HCT116 (cell line): ENCODE results near the gene CELF2. TPM values are rescaled to one million over a fixed set of nuclear protein-coding genes. Genes with fewer than 3 reads are reported as not detected.

Experiments
- ATAC-seq: fragments of 200-7000 bp; cut with Tn5 transposase; 2 replicates; pipeline ENCODE4 v1.9.1; 2020; ENCODE audit warnings: mild to moderate bottlenecking, moderate library complexity
- BruUV-seq: library from RNA; stranded (reverse); fragments of 400-500 nt; replicated peaks from 2 replicates; lab custom pipeline; 2021; lab: Mats Ljungman, UMichigan
- CTCF ChIA-PET: fragments of 300-600 bp; sonication (Branson Sonifier 250); formaldehyde crosslinking; loops from one replicate; lab custom pipeline; 2021; ENCODE audit warnings: antibody characterized with exemption; lab: Charles Lee
- POLR2A ChIA-PET: fragments of 300-600, 350-600 bp; sonication (Branson Sonifier 250); formaldehyde crosslinking; loops from one replicate; lab custom pipeline; 2021; ENCODE audit warnings: antibody characterized with exemption; lab: Charles Lee
- RAD21 ChIA-PET, 2 experiments: fragments of 300-600 bp; sonication (Branson Sonifier 250); formaldehyde crosslinking; loops; one replicate each; lab custom pipeline; 2023; ENCODE audit warnings: low total read pairs in 2 of 2; ENCODE audit not compliant: uncharacterized antibody in 2 of 2, unreplicated experiment in 2 of 2, low non-redundant PET in 1 of 2; lab: Charles Lee
- DNase-seq: peaks from one replicate; pipeline ENCODE4 v3.0.0-alpha.2; 2010; ENCODE audit warnings: low read depth, low spot score
- H2AFZ ChIP-seq: fragments of 200-600 bp; shearing (Covaris generic), sonication (generic); 2 replicates; pipeline ENCODE4 v1.6.1; 2017; ENCODE audit warnings: low read depth, mixed run types, mixed read lengths, antibody characterized with exemption, low read length; ENCODE audit not compliant: poor library complexity, severe bottlenecking
- H3K27ac ChIP-seq: 2 replicates; pipeline ENCODE4 v1.5.1; 2012; ENCODE audit warnings: low read depth, low read length
- H3K27me3 ChIP-seq: fragments of 200-600 bp; sonication (generic); 2 replicates; pipeline ENCODE4 v1.6.1; 2016; ENCODE audit warnings: mixed run types, low read length, mixed read lengths; ENCODE audit not compliant: insufficient read depth
- H3K36me3 ChIP-seq, 2 experiments: fragments of 200-500 bp in 1 of 2; fragments of 200-600 bp in 1 of 2; sonication (Bioruptor generic) in 1 of 2; sonication (generic) in 1 of 2; 2 replicates each; pipeline versions ENCODE4 v1.5.1 to v1.6.1; 2014 to 2016; ENCODE audit warnings: low read length in 2 of 2, inconsistent platforms in 1 of 2, mixed read lengths in 1 of 2, mixed run types in 1 of 2; ENCODE audit not compliant: insufficient read depth in 2 of 2, control insufficient read depth in 1 of 2
- H3K4me1 ChIP-seq, 2 experiments: fragments of 200-600 bp in 1 of 2; sonication (generic) in 1 of 2; 2 replicates each; pipeline versions ENCODE4 v1.5.1 to v1.6.1; 2012 to 2017; ENCODE audit warnings: low read length in 2 of 2, inconsistent platforms in 1 of 2, mild to moderate bottlenecking in 1 of 2, mixed read lengths in 1 of 2, mixed run types in 1 of 2, moderate library complexity in 1 of 2; ENCODE audit not compliant: insufficient read depth in 2 of 2, control insufficient read depth in 1 of 2
- H3K4me2 ChIP-seq: fragments of 200-600 bp; sonication (generic); 2 replicates; pipeline ENCODE4 v1.6.1; 2017; ENCODE audit warnings: mixed run types, low read length, mixed read lengths
- H3K4me3 ChIP-seq, 2 experiments: fragments of 200-600 bp in 1 of 2; sonication (generic) in 1 of 2; replicated peaks in 1 of 2; 2 replicates each; pipeline ENCODE4 v1.5.1; 2011 to 2016; ENCODE audit warnings: low read length in 2 of 2, control low read depth in 1 of 2, low read depth in 1 of 2, mild to moderate bottlenecking in 1 of 2, mixed read lengths in 1 of 2, mixed run types in 1 of 2
- H3K79me2 ChIP-seq: fragments of 200-600 bp; sonication (generic); 2 replicates; pipeline ENCODE4 v1.6.1; 2017; ENCODE audit warnings: mild to moderate bottlenecking, mixed run types, low read length, moderate library complexity, mixed read lengths; ENCODE audit not compliant: insufficient read depth
- H3K9ac ChIP-seq: fragments of 200-600 bp; sonication (generic); 2 replicates; pipeline ENCODE4 v1.6.1; 2016; ENCODE audit warnings: low read length, mixed read lengths
- H3K9me2 ChIP-seq: fragments of 200-600 bp; sonication (generic), shearing (Covaris generic); 2 replicates; pipeline ENCODE4 v1.6.1; 2017; ENCODE audit warnings: mixed run types, mild to moderate bottlenecking, moderate library complexity; ENCODE audit not compliant: insufficient read depth
- H3K9me3 ChIP-seq, 2 experiments: fragments of 200-500 bp in 1 of 2; fragments of 200-600 bp in 1 of 2; sonication (Bioruptor generic) in 1 of 2; sonication (generic) in 1 of 2; 2 replicates each; pipeline ENCODE4 v1.6.1; 2014 to 2017; ENCODE audit warnings: low read length in 2 of 2, mixed read lengths in 2 of 2, inconsistent platforms in 1 of 2, low read depth in 1 of 2, mild to moderate bottlenecking in 1 of 2, mixed run types in 1 of 2, moderate library complexity in 1 of 2; ENCODE audit not compliant: control insufficient read depth in 1 of 2, insufficient read depth in 1 of 2
- H4K20me1 ChIP-seq: fragments of 200-600 bp; sonication (generic), shearing (Covaris generic); 2 replicates; pipeline ENCODE4 v1.6.1; 2017; ENCODE audit warnings: mixed run types, mild to moderate bottlenecking, moderate library complexity; ENCODE audit not compliant: insufficient read depth
- ATF3 ChIP-seq: IDR thresholded peaks from 2 replicates; pipeline ENCODE4 v1.6.1; 2012
- CEBPB ChIP-seq: IDR thresholded peaks from 2 replicates; pipeline ENCODE4 v1.6.1; 2012; ENCODE audit warnings: low read depth
- CTCF ChIP-seq, 3 experiments: fragments of 200-600 bp in 1 of 3; sonication (generic) in 1 of 3; IDR thresholded peaks in 2 of 3; conservative IDR thresholded peaks in 1 of 3; 2 replicates each; pipeline ENCODE4 v1.5.1; 2012 to 2017; ENCODE audit warnings: low read depth in 2 of 3, low read length in 2 of 3, antibody characterized with exemption in 1 of 3, borderline replicate concordance in 1 of 3, control low read depth in 1 of 3, mild to moderate bottlenecking in 1 of 3, mixed read lengths in 1 of 3, mixed run types in 1 of 3, moderate library complexity in 1 of 3; ENCODE audit not compliant: insufficient read depth in 1 of 3
- EGR1 ChIP-seq: IDR thresholded peaks from 2 replicates; pipeline ENCODE4 v1.6.1; 2012; ENCODE audit warnings: low read depth
- ELF1 ChIP-seq: IDR thresholded peaks from 2 replicates; pipeline ENCODE4 v1.6.1; 2012; ENCODE audit warnings: low read depth, borderline replicate concordance
- EZH2phosphoT487 ChIP-seq: fragments of 200-600 bp; IDR thresholded peaks from 2 replicates; pipeline ENCODE4 v1.6.1; 2018; ENCODE audit warnings: antibody characterized with exemption, borderline replicate concordance
- POLR2A ChIP-seq: IDR thresholded peaks from 2 replicates; pipeline ENCODE4 v1.7.0; 2011; ENCODE audit warnings: borderline replicate concordance; ENCODE audit not compliant: insufficient read depth, insufficient read length; ENCODE audit errors: extremely low read depth
- REST ChIP-seq: IDR thresholded peaks from 2 replicates; pipeline ENCODE4 v1.6.1; 2012; ENCODE audit warnings: low read depth
- SRF ChIP-seq: IDR thresholded peaks from 2 replicates; pipeline ENCODE4 v1.6.1; 2012; ENCODE audit warnings: low read depth
- ZBTB33 ChIP-seq: IDR thresholded peaks from 2 replicates; pipeline ENCODE4 v1.6.1; 2011; ENCODE audit warnings: mild to moderate bottlenecking, low read length, moderate library complexity; ENCODE audit not compliant: insufficient replicate concordance; ENCODE audit errors: extremely low read depth
- intact Hi-C: fragments of 100-400 bp; cut with micrococcal nuclease; formaldehyde crosslinking; loops from 2 replicates; pipeline ENCODE4 v1.10.0; 2022
- total RNA-seq: library from RNA; stranded (reverse); gene quantifications from one replicate; pipeline ENCODE4 v1.2.1, GENCODE V29; 2021; ENCODE audit not compliant: unreplicated experiment

The CELF2 gene
- total RNA-seq, 1 experiment from 2014 or later = 0.66 TPM

GRCh38 chr10:11088709-11089108 is 71.0 kb downstream of the CELF2 start (continued):
- TF ChIP-seq CTCF (IDR thresholded peaks at IDR 0.05 in 2 of 3, conservative IDR thresholded peaks at IDR 0.05 in 1 of 3; ENCODE audit: borderline replicate concordance in 1 of 3, insufficient read depth in 1 of 3, low read depth in 2 of 3, low read length in 2 of 3) (no peak), POLR2A (no peak), CEBPB (no peak), EGR1 (no peak), SRF (no peak), ZBTB33 (no peak)

GRCh38 chr10:11089272-11089671 is 71.6 kb downstream of the CELF2 start:
- TF ChIP-seq SRF = no peak
- TF ChIP-seq POLR2A = no peak
- TF ChIP-seq ZBTB33 = no peak
- no peak for TF ChIP-seq ELF1
- TF ChIP-seq EGR1 = no peak
- no peak for TF ChIP-seq ATF3
- no peak for TF ChIP-seq REST
- no peak for TF ChIP-seq EZH2phosphoT487
- Histone ChIP-seq H3K9me3 (peaks cover 0 to 3% of the 10 kb centered on the region in 2 experiments; a peak in 1 of 4 replicates), H2AFZ (no peak overlapping the region), H3K9me2 (no peaks in the 10 kb centered on the region), H3K4me2 (no peak overlapping the region), H4K20me1 (no peaks in the 10 kb centered on the region), H3K27ac (no peak overlapping the region), H3K36me3 (no peaks in the 10 kb centered on the region), H3K9ac (no peak overlapping the region), H3K79me2 (no peaks in the 10 kb centered on the region), H3K4me3 (no peak overlapping the region), H3K27me3 (no peaks in the 10 kb centered on the region), H3K4me1 (no peaks in the 10 kb centered on the region)
- CTCF ChIA-PET = no interaction called here
- POLR2A ChIA-PET = no interaction called here
- intact Hi-C loops = no loop called here
- BruUV-seq = no TSS peak
- DNase-seq (no peak), ATAC-seq (no peak)
- RAD21 ChIA-PET = no interaction called here
